H1 (cell line): Measurements from ENCODE around the gene SRSF9. TPM values are rescaled to one million over a fixed set of nuclear protein-coding genes. Genes with fewer than 3 reads are reported as not detected.

Experiments
- polyA plus RNA-seq, 7 experiments: library from polyadenylated mRNA; depleted of rRNA in 3 of 7; stranded (reverse) in 5 of 7; unstranded in 2 of 7; fragments of >200 nt in 5 of 7; fragments of 200-250 nt in 2 of 7; gene quantifications; 1 replicate in 5 of 7; 2 replicates in 1 of 7; 4 replicates in 1 of 7; pipeline versions ENCODE4 v1.2.1 to v1.2.3, GENCODE V29; 2011 to 2013; ENCODE audit warnings: missing spikeins in 2 of 7, mixed read lengths in 2 of 7
- total RNA-seq: library from RNA; stranded (reverse); fragmentation: NEBNext Ultra II Directional; extraction: Animal tissue kit (Norgen Biotek cat#: 25700); gene quantifications from 2 replicates; pipeline ENCODE4 v1.2.1, GENCODE V29; 2021
- TF ChIP-seq, protein P1 (sequence below): IDR thresholded peaks from 2 replicates; pipeline ENCODE4 v1.6.1; 2012; ENCODE audit warnings: inconsistent platforms
- TF ChIP-seq, protein P2 (sequence below): IDR thresholded peaks from 2 replicates; pipeline ENCODE4 v1.6.1; 2012; ENCODE audit warnings: low read length, inconsistent platforms

The SRSF9 gene
- total and polyA plus RNA-seq, 2 of the 8 experiments (the other 6 are each of a cell fraction or from before 2014, with no cell fraction given), result 172 to 304 TPM

DNA sequence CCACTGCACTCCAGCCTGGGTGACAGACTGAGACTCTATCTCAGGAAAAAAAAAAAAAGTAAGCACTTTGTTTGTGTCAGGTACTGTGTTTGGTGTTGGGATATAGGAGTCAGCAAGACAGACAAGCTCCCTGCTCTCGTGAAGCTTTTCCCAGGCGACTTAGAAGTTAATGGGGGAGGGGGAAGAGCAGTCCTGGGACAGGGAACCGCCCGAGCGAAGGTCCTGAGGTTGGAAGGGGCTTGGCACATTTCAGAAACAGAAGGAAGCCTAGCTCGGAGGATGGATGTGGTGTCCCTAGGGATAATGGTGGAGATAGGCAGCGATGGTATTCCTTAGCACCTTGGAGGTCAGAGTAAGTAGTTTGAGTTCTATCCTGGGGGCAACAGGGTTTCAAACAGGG is 40.2 kb downstream of the SRSF9 start (continued):
- TF ChIP-seq, protein P1, sequence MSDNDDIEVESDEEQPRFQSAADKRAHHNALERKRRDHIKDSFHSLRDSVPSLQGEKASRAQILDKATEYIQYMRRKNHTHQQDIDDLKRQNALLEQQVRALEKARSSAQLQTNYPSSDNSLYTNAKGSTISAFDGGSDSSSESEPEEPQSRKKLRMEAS, result no peak
- TF ChIP-seq, protein P2, sequence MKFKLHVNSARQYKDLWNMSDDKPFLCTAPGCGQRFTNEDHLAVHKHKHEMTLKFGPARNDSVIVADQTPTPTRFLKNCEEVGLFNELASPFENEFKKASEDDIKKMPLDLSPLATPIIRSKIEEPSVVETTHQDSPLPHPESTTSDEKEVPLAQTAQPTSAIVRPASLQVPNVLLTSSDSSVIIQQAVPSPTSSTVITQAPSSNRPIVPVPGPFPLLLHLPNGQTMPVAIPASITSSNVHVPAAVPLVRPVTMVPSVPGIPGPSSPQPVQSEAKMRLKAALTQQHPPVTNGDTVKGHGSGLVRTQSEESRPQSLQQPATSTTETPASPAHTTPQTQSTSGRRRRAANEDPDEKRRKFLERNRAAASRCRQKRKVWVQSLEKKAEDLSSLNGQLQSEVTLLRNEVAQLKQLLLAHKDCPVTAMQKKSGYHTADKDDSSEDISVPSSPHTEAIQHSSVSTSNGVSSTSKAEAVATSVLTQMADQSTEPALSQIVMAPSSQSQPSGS, result no peak
- TF ChIP-seq, all 59 proteins: peak for 0
